H1 (cell line): ENCODE results near the gene ARL10. TPM values are rescaled to one million over a fixed set of nuclear protein-coding genes. Genes with fewer than 3 reads are reported as not detected.

ENCODE experiments used
- CEBPB ChIP-seq: IDR thresholded peaks from 2 replicates; pipeline ENCODE4 v1.6.1; 2012; ENCODE audit warnings: low read depth, low read length
- CHD1 ChIP-seq: IDR thresholded peaks from 2 replicates; pipeline ENCODE4 v1.6.1; 2012; ENCODE audit warnings: low read depth, low read length, improper control_type of control experiment
- CHD2 ChIP-seq: IDR thresholded peaks from 2 replicates; pipeline ENCODE4 v1.6.1; 2012; ENCODE audit warnings: low read length, improper control_type of control experiment
- CREB1 ChIP-seq: IDR thresholded peaks from 2 replicates; pipeline ENCODE4 v1.6.1; 2012; ENCODE audit warnings: inconsistent platforms
- CTBP2 ChIP-seq: IDR thresholded peaks from 2 replicates; pipeline ENCODE4 v1.7.0; 2011; ENCODE audit warnings: borderline replicate concordance, mild to moderate bottlenecking, moderate library complexity, mixed read lengths, low read length; ENCODE audit not compliant: insufficient read depth, insufficient read length
- EZH2 ChIP-seq: fragments of 200-600 bp; sonication (generic); IDR thresholded peaks from 2 replicates; pipeline ENCODE4 v1.7.1; 2012; ENCODE audit warnings: low read depth, mild to moderate bottlenecking, moderate library complexity, low read length, inconsistent platforms; ENCODE audit not compliant: severe bottlenecking
- FOSL1 ChIP-seq: IDR thresholded peaks from 2 replicates; pipeline ENCODE4 v1.6.1; 2011; ENCODE audit warnings: mild to moderate bottlenecking, low read depth, low read length, moderate library complexity; ENCODE audit not compliant: insufficient read depth
- HDAC2 ChIP-seq, 2 experiments: fragments of 300-600 bp in 1 of 2; sonication (generic) in 1 of 2; IDR thresholded peaks; 2 replicates each; pipeline ENCODE4 v1.6.1; 2011 to 2012; ENCODE audit warnings: low read depth in 2 of 2, low read length in 2 of 2, mild to moderate bottlenecking in 2 of 2, moderate library complexity in 2 of 2, borderline replicate concordance in 1 of 2, inconsistent platforms in 1 of 2
- JUN ChIP-seq: IDR thresholded peaks from 2 replicates; pipeline ENCODE4 v1.6.1; 2011; ENCODE audit warnings: low read depth, mild to moderate bottlenecking, improper control_type of control experiment, low read length
- MAFK ChIP-seq: IDR thresholded peaks from 2 replicates; pipeline ENCODE4 v1.6.1; 2012; ENCODE audit warnings: low read depth, mild to moderate bottlenecking, improper control_type of control experiment, low read length
- NANOG ChIP-seq: IDR thresholded peaks from 2 replicates; pipeline ENCODE4 v1.6.1; 2011; ENCODE audit warnings: low read length, low read depth, mild to moderate bottlenecking, inconsistent platforms; ENCODE audit not compliant: insufficient read depth, poor library complexity, severe bottlenecking
- POU5F1 ChIP-seq: IDR thresholded peaks from 2 replicates; pipeline ENCODE4 v1.6.1; 2011; ENCODE audit warnings: low read depth, mild to moderate bottlenecking, low read length, moderate library complexity
- RNF2 ChIP-seq: fragments of 200-900, 300-1000 bp; sonication (generic); IDR thresholded peaks from 2 replicates; pipeline ENCODE4 v1.7.1; 2016; ENCODE audit warnings: borderline replicate concordance, low read depth, mild to moderate bottlenecking, antibody characterized with exemption, low read length; ENCODE audit not compliant: poor library complexity, severe bottlenecking; ENCODE audit errors: missing control alignments
- SAP30 ChIP-seq: fragments of 300-600 bp; sonication (generic); IDR thresholded peaks from 2 replicates; pipeline ENCODE4 v1.7.1; 2012; ENCODE audit warnings: low read length, moderate library complexity, mild to moderate bottlenecking, inconsistent platforms; ENCODE audit not compliant: insufficient read depth, insufficient replicate concordance
- SIRT6 ChIP-seq: IDR thresholded peaks from one replicate; pipeline ENCODE4 v1.7.1; 2012; ENCODE audit warnings: low read length, inconsistent platforms
- SIX5 ChIP-seq: IDR thresholded peaks from 2 replicates; pipeline ENCODE4 v1.6.1; 2011; ENCODE audit warnings: mild to moderate bottlenecking, low read depth, low read length
- SP4 ChIP-seq: IDR thresholded peaks from 2 replicates; pipeline ENCODE4 v1.6.1; 2012; ENCODE audit warnings: low read length, inconsistent platforms
- TAF7 ChIP-seq: optimal IDR thresholded peaks from 2 replicates; pipeline ENCODE3; 2011; ENCODE audit warnings: low read depth, mild to moderate bottlenecking, inconsistent platforms, low read length, moderate library complexity, borderline replicate concordance
- TEAD4 ChIP-seq: IDR thresholded peaks from 2 replicates; pipeline ENCODE4 v1.6.1; 2012; ENCODE audit warnings: low read depth, low read length, inconsistent platforms, mixed read lengths
- YY1 ChIP-seq: IDR thresholded peaks from 2 replicates; pipeline ENCODE4 v1.6.1; 2011; ENCODE audit warnings: low read depth, mild to moderate bottlenecking, low read length
- polyA plus RNA-seq, 7 experiments: library from polyadenylated mRNA; depleted of rRNA in 3 of 7; stranded (reverse) in 5 of 7; unstranded in 2 of 7; fragments of >200 nt in 5 of 7; fragments of 200-250 nt in 2 of 7; gene quantifications; 1 replicate in 5 of 7; 2 replicates in 1 of 7; 4 replicates in 1 of 7; pipeline versions ENCODE4 v1.2.1 to v1.2.3, GENCODE V29; 2011 to 2013; ENCODE audit warnings: missing spikeins in 2 of 7, mixed read lengths in 2 of 7
- total RNA-seq: library from RNA; stranded (reverse); fragmentation: NEBNext Ultra II Directional; extraction: Animal tissue kit (Norgen Biotek cat#: 25700); gene quantifications from 2 replicates; pipeline ENCODE4 v1.2.1, GENCODE V29; 2021
- TF ChIP-seq, protein P1 (sequence below), 3 experiments: IDR thresholded peaks; 1 replicate in 2 of 3; 2 replicates in 1 of 3; pipeline versions ENCODE4 v1.5.1 to v1.6.1; 2011; ENCODE audit warnings: low read length in 3 of 3, mild to moderate bottlenecking in 3 of 3, inconsistent platforms in 2 of 3, low read depth in 1 of 3, moderate library complexity in 1 of 3; ENCODE audit not compliant: insufficient read depth in 1 of 3; ENCODE audit errors: control extremely low read depth in 1 of 3

ARL10 gene
- total and polyA plus RNA-seq, 2 of the 8 experiments (the other 6 are each of a cell fraction or from before 2014, with no cell fraction given), result 3.1 to 7.4 TPM

GRCh38 chr5:176365351-176366231 lies at the start of gene ARL10 (continued):
- no peak for TF ChIP-seq NANOG
- peak; percentile 32; the same call in 1 of the 2 replicates for TF ChIP-seq SIX5
- TF ChIP-seq, protein P1, sequence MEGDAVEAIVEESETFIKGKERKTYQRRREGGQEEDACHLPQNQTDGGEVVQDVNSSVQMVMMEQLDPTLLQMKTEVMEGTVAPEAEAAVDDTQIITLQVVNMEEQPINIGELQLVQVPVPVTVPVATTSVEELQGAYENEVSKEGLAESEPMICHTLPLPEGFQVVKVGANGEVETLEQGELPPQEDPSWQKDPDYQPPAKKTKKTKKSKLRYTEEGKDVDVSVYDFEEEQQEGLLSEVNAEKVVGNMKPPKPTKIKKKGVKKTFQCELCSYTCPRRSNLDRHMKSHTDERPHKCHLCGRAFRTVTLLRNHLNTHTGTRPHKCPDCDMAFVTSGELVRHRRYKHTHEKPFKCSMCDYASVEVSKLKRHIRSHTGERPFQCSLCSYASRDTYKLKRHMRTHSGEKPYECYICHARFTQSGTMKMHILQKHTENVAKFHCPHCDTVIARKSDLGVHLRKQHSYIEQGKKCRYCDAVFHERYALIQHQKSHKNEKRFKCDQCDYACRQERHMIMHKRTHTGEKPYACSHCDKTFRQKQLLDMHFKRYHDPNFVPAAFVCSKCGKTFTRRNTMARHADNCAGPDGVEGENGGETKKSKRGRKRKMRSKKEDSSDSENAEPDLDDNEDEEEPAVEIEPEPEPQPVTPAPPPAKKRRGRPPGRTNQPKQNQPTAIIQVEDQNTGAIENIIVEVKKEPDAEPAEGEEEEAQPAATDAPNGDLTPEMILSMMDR (IDR thresholded peaks at IDR 0.05; ENCODE audit: control extremely low read depth in 1 of 3, insufficient read depth in 1 of 3, low read depth in 1 of 3, low read length in 3 of 3), result no peak
- TF ChIP-seq SP4, result no peak
- peak; percentile 43; the same call in 1 of the 2 replicates for TF ChIP-seq YY1
- no peak for TF ChIP-seq CHD2
- no peak for TF ChIP-seq CHD1
- no peak for TF ChIP-seq SIRT6
- no peak for TF ChIP-seq CREB1
- TF ChIP-seq RNF2, result no peak
- no peak for TF ChIP-seq CTBP2
- no peak for TF ChIP-seq SAP30
- TF ChIP-seq TAF7, result no peak
- TF ChIP-seq HDAC2 (IDR thresholded peaks at IDR 0.05; ENCODE audit: borderline replicate concordance in 1 of 2, low read depth in 2 of 2, low read length in 2 of 2), result peak in 1 of 2 experiments; percentile 81; a peak in 1 of 4 replicates
- TF ChIP-seq MAFK, result no peak
- TF ChIP-seq CEBPB, result no peak
- peak; percentile 56 for TF ChIP-seq EZH2
- no peak for TF ChIP-seq POU5F1
- no peak for TF ChIP-seq TEAD4
- TF ChIP-seq JUN, result no peak
- TF ChIP-seq FOSL1, result no peak
